ENCODE measurements around the gene KMT2C.
"Not testable (repeated sequence)": the region's sequence is repeated elsewhere in the genome, so short reads cannot be mapped to it uniquely, and the experiment has no call there.

Gene KMT2C

DNA sequence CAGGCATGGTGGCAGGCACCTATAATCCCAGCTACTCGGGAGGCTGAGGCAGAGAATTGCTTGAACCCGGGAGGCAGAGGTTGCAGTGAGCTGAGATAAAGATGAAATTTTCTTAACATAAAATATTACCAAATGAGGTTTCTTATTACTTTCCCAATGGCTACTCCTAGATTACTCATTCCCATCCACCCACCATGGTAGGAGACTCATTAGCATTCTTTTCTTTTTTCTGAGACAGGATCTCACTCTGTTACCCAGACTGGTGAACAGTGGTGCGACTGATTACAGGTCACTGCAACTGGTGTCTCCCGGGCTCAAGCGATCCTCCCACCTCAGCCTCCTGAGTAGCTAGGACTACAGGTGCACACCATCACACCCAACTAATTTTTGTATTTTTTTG lies 82.5 kb downstream of the KMT2C start:
- not testable (repeated sequence) for DNase-seq

- DNase-seq: not testable (repeated sequence)
These were observed 84.1 kb downstream of the KMT2C start for GRCh38 chr7:152351747-152352146.

GRCh38 chr7:152351168-152351567 lies 84.6 kb downstream of the KMT2C start:
- no peak for DNase-seq

GRCh38 chr7:152347888-152348287 lies 87.9 kb downstream of the KMT2C start:
- no peak for DNase-seq

- no peak for DNase-seq
These were observed 91.5 kb downstream of the KMT2C start for GRCh38 chr7:152344253-152344652.

- DNase-seq: no peak
These were observed 93.0 kb downstream of the KMT2C start for GRCh38 chr7:152342796-152343195.

GRCh38 chr7:152341914-152342236 lies 93.9 kb downstream of the KMT2C start:
- no peak for DNase-seq

GRCh38 chr7:152341039-152341913 lies 94.5 kb downstream of the KMT2C start:
- DNase-seq: no peak

GRCh38 chr7:152340161-152340560 lies 95.6 kb downstream of the KMT2C start:
- DNase-seq: no peak

DNA sequence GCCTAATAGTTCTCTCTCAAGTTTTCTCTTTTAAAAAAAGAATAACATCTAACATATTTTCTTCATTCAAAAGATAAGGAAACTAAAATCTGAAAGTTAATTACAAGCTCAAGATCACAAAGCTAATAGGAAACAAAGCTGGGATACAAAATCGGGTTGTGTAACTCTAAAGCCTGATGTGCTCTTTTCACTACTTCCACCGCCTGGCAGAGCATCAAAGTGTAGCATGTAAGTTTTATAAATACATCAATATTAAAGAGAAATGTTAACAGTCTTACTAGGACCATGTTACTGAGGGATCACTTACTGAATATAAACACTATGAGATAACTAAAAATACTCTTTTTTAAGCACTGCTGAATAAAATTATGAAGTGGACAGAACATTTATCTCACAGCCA lies 97.2 kb downstream of the KMT2C start:
- DNase-seq: no peak

DNA sequence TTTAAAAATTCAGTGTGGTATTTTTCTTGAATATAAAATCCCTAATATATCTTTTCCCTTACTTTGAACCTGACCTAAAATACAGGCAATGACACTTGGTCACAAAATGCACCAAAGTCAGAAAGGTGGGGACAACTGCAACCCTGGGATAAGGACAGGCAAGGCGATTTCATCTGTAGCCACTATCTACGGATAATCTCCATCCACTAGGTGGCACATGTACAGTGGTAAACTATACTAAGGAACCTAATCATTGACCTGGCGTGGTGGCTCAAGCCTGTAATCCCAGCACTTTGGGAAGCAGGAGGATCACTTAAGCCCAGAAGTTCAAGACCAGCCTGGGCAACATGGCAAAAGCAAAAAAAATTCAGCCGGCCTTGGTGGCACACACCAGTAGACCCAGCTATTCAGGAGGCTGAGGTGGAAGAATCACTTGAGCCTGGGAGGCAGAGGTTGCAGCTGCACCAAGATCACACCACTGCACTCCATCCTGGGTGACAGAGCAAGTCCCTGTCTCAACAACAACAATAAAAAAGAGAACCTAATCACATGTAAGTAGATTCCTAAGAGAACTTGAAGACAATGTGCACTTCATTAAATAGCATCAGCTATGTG lies 98.9 kb downstream of the KMT2C start:
- peak; percentile 19 for DNase-seq

GRCh38 chr7:152335900-152336571 lies 99.8 kb downstream of the KMT2C start:
- no peak for DNase-seq

- no peak for DNase-seq
These were observed 102.7 kb downstream of the KMT2C start for GRCh38 chr7:152333134-152333533.

DNA sequence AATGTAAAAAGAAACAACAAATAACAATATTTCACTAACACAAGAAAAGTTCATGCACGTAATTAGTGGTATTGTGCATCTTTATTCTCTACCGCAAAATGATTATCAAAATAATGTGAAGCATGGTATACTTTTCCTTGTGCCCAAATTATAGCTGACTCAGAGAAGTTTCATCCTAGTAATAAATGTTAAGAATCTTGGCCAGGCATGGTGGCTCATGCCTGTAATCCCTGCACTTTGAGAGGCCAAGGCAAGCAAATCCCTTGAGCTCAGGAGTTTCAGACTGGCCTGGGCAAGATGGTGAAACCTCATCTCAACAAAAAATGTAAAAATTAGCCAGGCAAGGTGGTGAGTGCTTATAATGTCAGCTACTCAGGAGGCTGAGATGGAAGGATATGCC lies 105.0 kb downstream of the KMT2C start:
- no peak for DNase-seq

- DNase-seq: no peak
These were observed 106.3 kb downstream of the KMT2C start for GRCh38 chr7:152329469-152329868.

- no peak for DNase-seq
These were observed 107.6 kb downstream of the KMT2C start for GRCh38 chr7:152328234-152328633.

- DNase-seq: no peak
These were observed 120.0 kb downstream of the KMT2C start for GRCh38 chr7:152315845-152316244.

DNA sequence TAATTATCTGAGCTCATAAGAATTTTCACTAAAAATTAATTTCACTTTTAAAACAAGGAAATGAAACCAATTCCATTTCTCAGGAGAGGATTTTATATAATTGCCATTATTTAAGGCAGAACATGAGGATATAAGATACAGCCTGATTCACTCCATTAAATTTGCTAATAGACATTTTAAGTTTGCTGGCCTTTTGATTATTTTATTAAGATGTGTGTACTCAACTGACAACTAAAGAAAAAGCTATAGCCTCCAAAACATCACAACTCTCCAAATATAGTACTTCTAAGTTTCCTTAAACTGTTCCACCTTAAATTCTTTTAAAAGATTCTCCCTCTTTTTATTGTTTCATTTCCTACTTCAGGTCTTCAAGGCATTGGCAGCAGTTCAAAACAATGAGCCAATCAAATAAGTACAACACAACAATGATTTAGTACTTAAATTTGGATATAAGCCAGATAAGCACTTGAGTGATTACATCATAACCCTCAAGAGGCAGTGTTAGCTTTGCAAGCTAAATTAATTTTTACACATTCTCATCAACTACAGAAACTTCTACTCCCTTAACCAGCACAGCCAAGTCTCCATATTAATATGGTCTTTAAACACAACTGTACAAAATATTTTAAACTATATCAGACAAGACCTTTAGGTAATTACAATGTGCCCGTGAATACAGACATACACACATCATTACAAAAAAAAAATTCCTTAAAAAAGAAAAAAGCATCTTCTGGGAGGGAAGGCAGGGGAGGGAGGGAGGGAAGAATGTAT lies 121.8 kb downstream of the KMT2C start:
- no peak for DNase-seq

DNA sequence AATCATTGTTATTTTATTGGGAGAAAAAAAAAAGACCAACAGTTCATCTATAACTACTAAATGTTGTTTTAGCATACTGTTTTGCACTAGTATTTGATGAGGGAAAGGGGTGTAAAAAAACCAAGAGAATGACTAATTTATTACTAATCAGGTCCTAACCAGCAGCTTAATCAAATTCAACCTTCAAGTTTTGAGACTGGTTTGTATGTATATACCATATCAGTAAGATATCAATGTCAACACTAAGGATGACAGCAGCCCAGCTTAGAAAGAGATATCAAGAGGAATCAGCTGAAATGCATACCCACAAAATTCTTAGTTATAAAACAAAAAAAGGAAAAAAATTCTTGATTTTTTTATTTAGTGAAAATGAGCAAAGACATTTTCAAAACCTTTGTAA lies 122.6 kb downstream of the KMT2C start:
- DNase-seq: no peak

DNA sequence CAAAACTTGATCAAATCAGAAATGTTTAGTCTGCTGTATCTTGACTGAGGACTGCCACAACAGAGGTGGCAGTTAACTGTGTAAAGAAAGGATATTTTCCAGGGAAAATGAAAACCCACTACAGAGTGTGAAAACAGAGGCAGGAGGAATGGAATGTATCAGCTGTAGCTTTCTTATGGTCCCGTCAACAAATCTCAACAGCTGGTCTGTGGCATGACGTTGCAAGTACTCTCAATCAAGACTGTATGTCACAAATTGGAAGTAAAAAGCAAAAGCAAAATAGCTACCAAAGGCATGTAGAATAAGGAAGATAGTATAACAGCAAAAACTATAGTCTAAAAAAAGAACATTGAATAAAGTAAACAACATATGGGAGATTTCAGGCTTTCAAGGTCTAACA lies 123.5 kb downstream of the KMT2C start:
- DNase-seq: no peak

GRCh38 chr7:152307902-152308301 lies 127.9 kb downstream of the KMT2C start:
- DNase-seq: no peak

GRCh38 chr7:152299542-152300143 lies 136.2 kb downstream of the KMT2C start:
- not testable (repeated sequence) for DNase-seq

DNA sequence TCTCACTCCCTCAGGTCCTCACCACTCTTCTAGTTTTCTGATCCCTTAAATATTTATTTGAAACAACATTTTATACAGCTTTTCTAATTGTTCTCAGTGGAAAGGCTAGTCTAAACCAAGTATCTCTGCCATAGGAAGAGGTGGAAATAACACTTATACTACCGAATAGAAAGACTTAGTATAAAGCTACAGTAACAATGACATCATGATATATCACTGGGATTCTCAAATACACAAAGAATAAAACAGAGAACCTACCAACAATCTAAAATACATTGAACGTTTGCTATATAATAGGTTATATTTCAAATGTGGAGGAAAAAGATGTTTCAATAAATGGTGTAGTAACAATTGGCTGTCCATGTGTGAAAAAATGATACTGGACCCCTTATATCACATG lies 142.9 kb downstream of the KMT2C start:
- DNase-seq: no peak

All from activated gamma-delta T cell treated with Interleukin-2 at 50 U/mL for 16 hours (primary cell).